MG63 (cell line): ENCODE data around the gene NDST3. TPM values are rescaled to one million over a fixed set of nuclear protein-coding genes. Genes with fewer than 3 reads are reported as not detected.
"Not testable (repeated sequence)": the region's sequence is repeated elsewhere in the genome, so short reads cannot be mapped to it uniquely, and the experiment has no call there.

Source experiments
- DNase-seq: peaks from one replicate; pipeline ENCODE4 v3.0.0-alpha.2; 2020
- H3K27me3 ChIP-seq: fragments of 250-450 bp; sonication (Bioruptor Pico); 2 replicates; pipeline ENCODE4 v1.5.1; 2020; ENCODE audit warnings: mild to moderate bottlenecking, moderate library complexity
- H3K36me3 ChIP-seq: fragments of 250-450 bp; sonication (Bioruptor Pico); 2 replicates; pipeline ENCODE4 v1.5.1; 2020; ENCODE audit warnings: mild to moderate bottlenecking, moderate library complexity
- H3K4me3 ChIP-seq: fragments of 250-450 bp; sonication (Bioruptor Pico); 2 replicates; pipeline ENCODE4 v1.5.1; 2020; ENCODE audit warnings: mild to moderate bottlenecking, moderate library complexity
- H3K9me3 ChIP-seq: fragments of 250-450 bp; sonication (Bioruptor Pico); 2 replicates; pipeline ENCODE4 v1.5.1; 2020; ENCODE audit warnings: mild to moderate bottlenecking, moderate library complexity
- total RNA-seq: library from RNA; depleted of rRNA; stranded (reverse); fragments of >200 nt; shearing (Covaris generic); gene quantifications from 2 replicates; pipeline ENCODE4 v1.2.3, GENCODE V29; 2014; ENCODE audit warnings: low replicate concordance

Gene NDST3
- total RNA-seq, 1 experiment from 2014 or later: not detected

- Histone ChIP-seq H3K36me3 (no peaks in the 10 kb centered on the region), H3K4me3 (no peak overlapping the region), H3K9me3 (no peaks in the 10 kb centered on the region), H3K27me3 (no peaks in the 10 kb centered on the region)
- no peak for DNase-seq
Measured at GRCh38 chr4:118224243-118224829, 190.1 kb downstream of the NDST3 start.

- Histone ChIP-seq H3K4me3 (no peak overlapping the region), H3K36me3 (no peaks in the 10 kb centered on the region), H3K9me3 (no peaks in the 10 kb centered on the region), H3K27me3 (no peaks in the 10 kb centered on the region)
- DNase-seq: no peak
Measured at GRCh38 chr4:118225511-118225910, 191.2 kb downstream of the NDST3 start.

GRCh38 chr4:118226311-118227010 lies 192.2 kb downstream of the NDST3 start:
- H3K27me3 ChIP-seq: no peaks in the 10 kb centered on the region
- no peaks in the 10 kb centered on the region for H3K9me3 ChIP-seq
- no peaks in the 10 kb centered on the region for H3K36me3 ChIP-seq
- no peak for DNase-seq
- no peak overlapping the region for H3K4me3 ChIP-seq

GRCh38 chr4:118235566-118236120 lies 201.4 kb downstream of the NDST3 start:
- no peaks in the 10 kb centered on the region for H3K36me3 ChIP-seq
- no peaks in the 10 kb centered on the region for H3K27me3 ChIP-seq
- no peaks in the 10 kb centered on the region for H3K9me3 ChIP-seq
- no peak overlapping the region for H3K4me3 ChIP-seq
- no peak for DNase-seq

- Histone ChIP-seq H3K27me3 (no peaks in the 10 kb centered on the region), H3K4me3 (no peak overlapping the region)
- no peak for DNase-seq
Measured at GRCh38 chr4:118237531-118237930, 203.2 kb downstream of the NDST3 start.

GRCh38 chr4:118249890-118250289 lies 215.6 kb downstream of the NDST3 start:
- no peaks in the 10 kb centered on the region for H3K27me3 ChIP-seq
- DNase-seq: no peak
- H3K9me3 ChIP-seq: no peaks in the 10 kb centered on the region
- peaks cover 4% of the 10 kb centered on the region; the same call in 1 of the 2 replicates for H3K36me3 ChIP-seq
- no peak overlapping the region for H3K4me3 ChIP-seq

More at GRCh38 chr4:118237531-118237930, 203.2 kb downstream of the NDST3 start:
- Histone ChIP-seq H3K9me3 (no peaks in the 10 kb centered on the region), H3K36me3 (no peaks in the 10 kb centered on the region)

- no peak overlapping the region for H3K4me3 ChIP-seq
- no peak for DNase-seq
- no peaks in the 10 kb centered on the region for H3K27me3 ChIP-seq
- peaks cover 4% of the 10 kb centered on the region; the same call in 1 of the 2 replicates for H3K36me3 ChIP-seq
- H3K9me3 ChIP-seq: no peaks in the 10 kb centered on the region
Measured at GRCh38 chr4:118254368-118254767, 220.1 kb downstream of the NDST3 start.

GRCh38 chr4:118259111-118259510 lies 224.8 kb downstream of the NDST3 start:
- no peaks in the 10 kb centered on the region for H3K36me3 ChIP-seq
- H3K4me3 ChIP-seq: no peak overlapping the region

GRCh38 chr4:118260309-118260708 lies 226.0 kb downstream of the NDST3 start:
- no peak for DNase-seq
- Histone ChIP-seq H3K27me3 (no peaks in the 10 kb centered on the region), H3K36me3 (no peaks in the 10 kb centered on the region), H3K9me3 (no peaks in the 10 kb centered on the region), H3K4me3 (no peak overlapping the region)

More at GRCh38 chr4:118259111-118259510, 224.8 kb downstream of the NDST3 start:
- no peak for DNase-seq
- H3K27me3 ChIP-seq: no peaks in the 10 kb centered on the region
- no peaks in the 10 kb centered on the region for H3K9me3 ChIP-seq

GRCh38 chr4:118264096-118264495 lies 229.8 kb downstream of the NDST3 start:
- no peak overlapping the region for H3K4me3 ChIP-seq
- no peak for DNase-seq
- no peaks in the 10 kb centered on the region for H3K27me3 ChIP-seq
- H3K36me3 ChIP-seq: no peaks in the 10 kb centered on the region
- no peaks in the 10 kb centered on the region for H3K9me3 ChIP-seq

GRCh38 chr4:118265312-118266144 lies 231.2 kb downstream of the NDST3 start:
- Histone ChIP-seq H3K36me3 (no peaks in the 10 kb centered on the region), H3K27me3 (no peaks in the 10 kb centered on the region), H3K4me3 (no peak overlapping the region), H3K9me3 (no peaks in the 10 kb centered on the region)
- DNase-seq: no peak

- not testable (repeated sequence) for DNase-seq, H3K9me3 ChIP-seq, H3K27me3 ChIP-seq, H3K4me3 ChIP-seq, H3K36me3 ChIP-seq
Measured at GRCh38 chr4:118266145-118266496, 231.8 kb downstream of the NDST3 start.

GRCh38 chr4:118268780-118269179 lies 234.5 kb downstream of the NDST3 start:
- Histone ChIP-seq H3K27me3 (no peaks in the 10 kb centered on the region), H3K36me3 (no peaks in the 10 kb centered on the region), H3K9me3 (no peaks in the 10 kb centered on the region), H3K4me3 (no peak overlapping the region)
- DNase-seq: no peak

GRCh38 chr4:118270492-118270891 lies 236.2 kb downstream of the NDST3 start:
- H3K9me3 ChIP-seq: no peaks in the 10 kb centered on the region
- no peaks in the 10 kb centered on the region for H3K27me3 ChIP-seq
- H3K36me3 ChIP-seq: no peaks in the 10 kb centered on the region
- H3K4me3 ChIP-seq: no peak overlapping the region
- no peak for DNase-seq

GRCh38 chr4:118271788-118272187 lies 237.5 kb downstream of the NDST3 start:
- no peaks in the 10 kb centered on the region for H3K27me3 ChIP-seq
- no peaks in the 10 kb centered on the region for H3K36me3 ChIP-seq
- no peak for DNase-seq

GRCh38 chr4:118273642-118274041 lies 239.4 kb downstream of the NDST3 start:
- no peak for DNase-seq
- no peaks in the 10 kb centered on the region for H3K27me3 ChIP-seq
- H3K9me3 ChIP-seq: no peaks in the 10 kb centered on the region
- H3K36me3 ChIP-seq: peaks cover under 1% of the 10 kb centered on the region
- no peak overlapping the region for H3K4me3 ChIP-seq

More at GRCh38 chr4:118271788-118272187, 237.5 kb downstream of the NDST3 start:
- H3K9me3 ChIP-seq: no peaks in the 10 kb centered on the region
- no peak overlapping the region for H3K4me3 ChIP-seq

GRCh38 chr4:118276580-118276979 lies 242.3 kb downstream of the NDST3 start:
- Histone ChIP-seq H3K4me3 (no peak overlapping the region), H3K27me3 (no peaks in the 10 kb centered on the region), H3K36me3 (peaks cover 30% of the 10 kb centered on the region), H3K9me3 (no peaks in the 10 kb centered on the region)
- DNase-seq: no peak
